BE2C (cell line): Measurements from ENCODE around the gene RHBDF2.

Source experiments
- DNase-seq: peaks from one replicate; pipeline ENCODE4 v3.0.0-alpha.2; 2020
- H3K27me3 ChIP-seq: fragments of 250-450 bp; sonication (Bioruptor Pico); 2 replicates; pipeline ENCODE4 v1.5.1; 2020; ENCODE audit warnings: mild to moderate bottlenecking
- H3K36me3 ChIP-seq: fragments of 250-450 bp; sonication (Bioruptor Pico); 2 replicates; pipeline ENCODE4 v1.5.1; 2020; ENCODE audit warnings: mild to moderate bottlenecking
- H3K4me1 ChIP-seq: fragments of 250-450 bp; sonication (Bioruptor Pico); 2 replicates; pipeline ENCODE4 v1.5.1; 2020
- H3K4me3 ChIP-seq: 2 replicates; pipeline ENCODE4 v1.5.1; 2011; ENCODE audit warnings: low read depth, low read length
- H3K9me3 ChIP-seq: fragments of 250-450 bp; sonication (Bioruptor Pico); 2 replicates; pipeline ENCODE4 v1.5.1; 2020
- TF ChIP-seq, protein P1 (sequence below): IDR thresholded peaks from 2 replicates; pipeline ENCODE4 v1.5.1; 2012; ENCODE audit warnings: mild to moderate bottlenecking, low read depth, low read length

Gene RHBDF2

GRCh38 chr17:76434870-76435269, 66.4 kb downstream of the RHBDF2 start:
- DNase-seq, result no peak
- H3K9me3 ChIP-seq, result no peaks in the 10 kb centered on the region
- no peaks in the 10 kb centered on the region for H3K4me1 ChIP-seq
- H3K36me3 ChIP-seq, result no peaks in the 10 kb centered on the region
- H3K27me3 ChIP-seq, result no peaks in the 10 kb centered on the region
- TF ChIP-seq, protein P1, sequence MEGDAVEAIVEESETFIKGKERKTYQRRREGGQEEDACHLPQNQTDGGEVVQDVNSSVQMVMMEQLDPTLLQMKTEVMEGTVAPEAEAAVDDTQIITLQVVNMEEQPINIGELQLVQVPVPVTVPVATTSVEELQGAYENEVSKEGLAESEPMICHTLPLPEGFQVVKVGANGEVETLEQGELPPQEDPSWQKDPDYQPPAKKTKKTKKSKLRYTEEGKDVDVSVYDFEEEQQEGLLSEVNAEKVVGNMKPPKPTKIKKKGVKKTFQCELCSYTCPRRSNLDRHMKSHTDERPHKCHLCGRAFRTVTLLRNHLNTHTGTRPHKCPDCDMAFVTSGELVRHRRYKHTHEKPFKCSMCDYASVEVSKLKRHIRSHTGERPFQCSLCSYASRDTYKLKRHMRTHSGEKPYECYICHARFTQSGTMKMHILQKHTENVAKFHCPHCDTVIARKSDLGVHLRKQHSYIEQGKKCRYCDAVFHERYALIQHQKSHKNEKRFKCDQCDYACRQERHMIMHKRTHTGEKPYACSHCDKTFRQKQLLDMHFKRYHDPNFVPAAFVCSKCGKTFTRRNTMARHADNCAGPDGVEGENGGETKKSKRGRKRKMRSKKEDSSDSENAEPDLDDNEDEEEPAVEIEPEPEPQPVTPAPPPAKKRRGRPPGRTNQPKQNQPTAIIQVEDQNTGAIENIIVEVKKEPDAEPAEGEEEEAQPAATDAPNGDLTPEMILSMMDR, result no peak
- no peak overlapping the region for H3K4me3 ChIP-seq

DNA sequence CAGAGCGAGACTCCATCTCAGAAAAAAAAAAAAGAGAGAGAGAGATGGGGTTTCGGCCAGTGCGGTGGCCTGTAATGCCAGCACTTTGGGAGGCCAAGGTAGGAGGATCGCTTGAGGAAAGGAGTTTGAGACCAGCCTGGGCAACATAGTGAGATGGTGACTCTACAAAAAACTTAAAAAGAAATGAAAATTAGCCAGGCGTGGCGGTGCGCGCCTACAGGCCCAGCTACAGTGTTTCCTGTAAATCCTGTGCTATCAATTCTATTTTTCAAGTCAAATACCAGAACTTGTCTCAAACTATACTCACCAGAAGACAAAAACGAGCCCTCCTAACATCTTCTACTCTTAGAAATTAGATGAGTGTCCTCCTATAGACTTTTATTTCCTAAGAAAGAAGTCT, 67.5 kb downstream of the RHBDF2 start:
- Histone ChIP-seq H3K36me3 (no peaks in the 10 kb centered on the region), H3K9me3 (no peaks in the 10 kb centered on the region), H3K27me3 (no peaks in the 10 kb centered on the region), H3K4me1 (no peaks in the 10 kb centered on the region), H3K4me3 (no peak overlapping the region)
- TF ChIP-seq, protein P1, result no peak
- no peak for DNase-seq

DNA sequence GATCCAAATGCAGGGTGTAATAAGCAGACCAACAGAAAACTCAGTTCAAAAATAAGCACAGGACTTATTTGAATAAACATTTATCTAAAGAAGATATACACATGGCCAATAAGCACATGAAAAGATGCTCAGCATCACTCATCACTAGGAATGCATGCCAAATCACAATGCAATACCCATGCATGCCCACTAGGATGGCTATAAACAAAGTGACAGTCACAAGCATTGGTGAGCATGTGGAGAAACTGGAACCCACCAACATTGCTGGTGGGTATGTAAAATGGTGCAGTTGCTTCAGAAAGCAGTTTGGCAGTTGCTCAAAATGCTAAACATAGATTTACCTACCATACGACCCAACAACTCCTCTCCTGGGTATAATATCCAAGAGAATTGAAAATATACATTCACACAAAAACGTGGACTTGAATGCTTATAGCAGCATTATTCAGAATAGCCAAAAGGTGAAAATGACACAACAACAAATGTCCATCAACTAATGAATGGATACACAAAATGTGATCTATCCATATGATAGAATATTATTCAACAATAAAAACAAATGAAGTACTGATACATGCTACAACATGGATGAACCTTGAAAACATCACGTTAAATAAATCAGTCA, 68.4 kb downstream of the RHBDF2 start:
- Histone ChIP-seq H3K4me3 (no peak overlapping the region), H3K27me3 (no peaks in the 10 kb centered on the region), H3K36me3 (no peaks in the 10 kb centered on the region), H3K4me1 (no peaks in the 10 kb centered on the region; the same call in 1 of the 2 replicates), H3K9me3 (no peaks in the 10 kb centered on the region)
- TF ChIP-seq, protein P1, result peak; percentile 61
- DNase-seq, result no peak

DNA sequence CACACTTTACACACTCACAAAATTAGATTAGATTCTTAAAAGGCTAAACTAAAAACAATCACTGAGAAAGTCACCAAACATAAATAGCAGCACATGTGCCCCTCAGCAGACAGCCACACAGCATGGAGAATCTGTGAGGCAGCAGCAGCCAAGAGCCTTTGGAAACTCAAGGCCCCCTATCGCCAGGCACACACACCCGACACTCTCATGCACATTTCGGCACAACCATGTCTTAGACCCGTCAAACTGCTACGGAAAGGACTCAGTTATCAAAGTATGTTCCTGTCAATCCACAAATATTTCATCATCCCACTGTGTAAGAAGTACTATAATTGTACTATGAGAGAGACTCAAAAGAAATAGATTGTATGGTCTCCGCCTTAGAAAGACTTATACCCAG, 69.2 kb downstream of the RHBDF2 start:
- H3K4me1 ChIP-seq, result no peaks in the 10 kb centered on the region; the same call in 1 of the 2 replicates
- no peaks in the 10 kb centered on the region for H3K36me3 ChIP-seq
- no peaks in the 10 kb centered on the region for H3K27me3 ChIP-seq
- no peak overlapping the region for H3K4me3 ChIP-seq
- DNase-seq, result no peak
- TF ChIP-seq, protein P1, result no peak
- H3K9me3 ChIP-seq, result no peaks in the 10 kb centered on the region

DNA sequence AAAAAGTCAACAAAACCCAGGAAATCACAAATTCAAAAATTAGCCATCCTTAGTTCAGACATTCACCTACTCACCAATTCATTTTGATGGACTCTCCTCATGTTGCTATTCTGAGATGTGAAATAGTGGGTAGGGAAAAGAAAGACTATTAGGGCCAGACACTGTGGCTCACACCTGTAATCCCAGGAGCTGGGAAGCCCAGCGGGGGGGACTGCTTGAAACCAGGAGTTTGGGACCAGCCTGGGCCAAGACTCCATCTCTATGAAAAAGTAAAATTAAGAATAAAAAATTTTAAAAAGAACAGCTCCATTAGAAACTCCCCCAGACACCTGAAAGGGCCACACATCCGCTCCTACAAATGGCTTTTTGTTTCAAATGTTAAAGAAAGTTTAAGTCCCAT, 69.7 kb downstream of the RHBDF2 start:
- Histone ChIP-seq H3K4me1 (no peaks in the 10 kb centered on the region; the same call in 1 of the 2 replicates), H3K36me3 (no peaks in the 10 kb centered on the region), H3K4me3 (no peak overlapping the region), H3K27me3 (no peaks in the 10 kb centered on the region), H3K9me3 (no peaks in the 10 kb centered on the region)
- DNase-seq, result no peak
- TF ChIP-seq, protein P1, result no peak

GRCh38 chr17:76428511-76428910, 72.7 kb downstream of the RHBDF2 start:
- Histone ChIP-seq H3K9me3 (no peaks in the 10 kb centered on the region), H3K4me1 (no peaks in the 10 kb centered on the region; the same call in 1 of the 2 replicates), H3K36me3 (no peaks in the 10 kb centered on the region), H3K4me3 (no peak overlapping the region), H3K27me3 (no peaks in the 10 kb centered on the region)
- no peak for DNase-seq
- TF ChIP-seq, protein P1, result no peak
